GM19463 (cell line): ENCODE results near the gene WWC1.
"Not testable (repeated sequence)": the region's sequence is repeated elsewhere in the genome, so short reads cannot be mapped to it uniquely, and the experiment has no call there.

Experiments
- ATAC-seq: cut with Tn5 transposase; IDR thresholded peaks from one replicate; pipeline ENCODE4 v1.9.1; 2021; ENCODE audit warnings: mild to moderate bottlenecking, moderate library complexity; ENCODE audit not compliant: unreplicated experiment

The WWC1 gene

GRCh38 chr5:168285696-168286095, 5.7 kb upstream of the WWC1 start:
- no peak for ATAC-seq

DNA sequence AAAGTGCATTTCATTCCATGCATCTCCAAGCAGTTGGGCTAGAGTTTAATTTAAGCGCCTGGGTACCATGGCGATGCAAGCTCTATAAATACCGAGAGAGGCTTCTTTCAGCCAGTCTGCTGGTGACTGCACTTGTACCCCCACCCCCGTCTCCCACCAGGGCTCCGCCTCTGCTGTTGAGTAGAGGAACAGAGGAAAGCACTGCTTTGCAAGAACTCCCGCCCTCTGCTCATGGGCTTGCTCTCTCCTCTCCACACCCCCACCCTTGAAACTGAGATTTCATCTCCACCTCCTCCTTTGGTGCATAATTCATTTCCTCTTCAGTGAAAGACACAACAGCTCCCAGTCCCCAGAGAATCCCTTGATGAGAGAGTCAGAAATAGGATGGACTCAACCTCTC, 5.1 kb upstream of the WWC1 start:
- ATAC-seq: peak; percentile 24

GRCh38 chr5:168286863-168287262, 4.6 kb upstream of the WWC1 start:
- ATAC-seq: not testable (repeated sequence)

- no peak for ATAC-seq
Measured at GRCh38 chr5:168287362-168287761, 4.1 kb upstream of the WWC1 start.

- ATAC-seq: no peak
Measured at GRCh38 chr5:168288349-168289245, 2.8 kb upstream of the WWC1 start.

DNA sequence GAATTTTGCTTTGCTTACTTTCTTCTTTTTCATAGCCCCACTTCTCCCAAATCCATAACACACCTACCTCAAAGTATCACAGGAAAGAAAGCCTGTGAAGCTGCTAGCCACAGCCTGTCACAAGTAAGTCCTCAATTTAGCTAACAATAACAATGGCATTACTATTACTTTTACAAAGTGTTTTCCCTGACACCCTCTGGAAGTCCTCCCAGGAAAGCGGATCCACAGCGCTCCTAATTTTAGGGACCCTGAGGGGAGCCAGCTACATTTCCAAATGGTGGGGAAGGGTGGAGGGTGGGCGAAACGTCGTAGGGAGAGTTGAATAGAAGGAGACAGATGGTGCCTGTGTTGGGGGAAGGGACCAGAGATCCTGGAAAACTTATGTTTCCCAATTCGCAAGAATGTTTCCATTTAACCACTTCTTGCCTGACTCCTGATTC, 523 bp upstream of the WWC1 start:
- no peak for ATAC-seq

- ATAC-seq: peak; percentile 22
Measured at GRCh38 chr5:168291964-168292785, 730 bp downstream of the WWC1 start.

DNA sequence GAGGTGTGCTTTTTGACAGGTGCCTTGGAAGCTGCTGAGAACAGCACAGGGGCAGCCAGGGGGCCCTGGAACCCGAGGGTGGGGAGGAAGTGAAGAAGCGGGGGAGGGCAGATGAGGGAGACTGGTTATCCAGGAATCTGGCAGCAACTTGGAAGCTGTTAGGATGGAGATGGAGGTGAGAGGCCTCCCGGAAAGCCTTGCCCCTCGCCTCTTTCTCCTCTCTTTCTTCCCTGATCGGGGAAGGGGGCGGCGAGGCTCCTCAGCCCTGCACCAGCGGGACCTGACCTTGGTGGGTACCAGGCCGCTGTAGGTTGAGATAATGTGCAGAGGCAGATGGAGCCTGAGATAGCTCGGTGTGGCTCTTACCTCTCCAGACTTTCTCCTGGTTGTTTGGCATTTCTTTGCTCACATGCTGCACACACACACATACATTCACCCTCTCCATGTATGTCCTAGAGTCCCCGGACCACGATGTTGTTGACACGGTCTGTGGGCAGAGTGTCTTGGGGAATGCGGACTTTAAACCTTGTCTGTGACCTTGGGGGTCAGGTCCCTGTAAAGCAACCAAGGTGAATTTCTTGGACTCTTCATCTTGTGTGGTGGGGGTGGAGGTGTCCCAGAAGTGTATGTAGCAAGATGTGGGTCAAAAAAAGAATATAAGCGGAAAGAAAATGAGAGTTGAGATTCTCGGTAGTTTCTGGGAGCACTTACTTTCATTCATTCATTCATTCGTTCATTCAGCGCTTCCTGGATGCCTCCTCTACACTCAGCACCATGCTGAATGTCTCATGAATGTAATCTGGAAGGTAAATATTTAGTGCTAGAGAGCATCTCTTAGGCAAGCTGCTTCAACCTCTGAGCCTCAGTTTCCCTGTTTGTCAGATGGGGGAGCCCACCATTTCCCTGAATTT, 1.6 kb downstream of the WWC1 start:
- no peak for ATAC-seq

DNA sequence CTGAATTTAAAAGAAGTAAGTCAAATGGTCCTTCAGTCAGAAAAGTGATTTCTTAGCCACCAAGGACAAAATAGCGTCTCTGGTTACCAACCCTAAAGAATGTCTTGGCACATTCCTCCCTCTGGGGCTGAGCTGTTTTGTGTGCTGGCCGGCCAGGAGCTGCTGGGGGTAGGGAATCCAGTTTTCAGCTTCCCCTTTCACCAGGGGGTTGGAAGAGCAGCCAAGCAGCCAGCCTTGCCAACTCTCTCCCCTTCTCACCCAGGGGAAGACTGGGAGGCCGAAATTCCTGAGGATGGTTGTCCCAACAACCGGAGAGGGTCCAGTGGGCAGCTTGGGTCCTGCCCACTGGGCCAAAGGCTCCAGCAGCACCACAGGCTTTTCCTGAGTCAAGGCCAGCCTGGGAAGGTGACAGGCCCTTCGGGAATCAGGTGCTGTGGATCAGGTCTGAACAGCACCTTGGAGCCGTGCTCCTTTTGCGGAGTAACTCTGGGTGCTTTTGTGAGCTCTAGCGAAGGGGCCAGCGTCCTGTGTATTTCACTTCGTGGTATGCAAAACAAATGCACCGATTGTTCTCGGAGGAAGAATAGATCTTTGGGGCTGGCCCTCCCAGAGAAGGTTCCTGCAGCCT, 4.2 kb downstream of the WWC1 start:
- no peak for ATAC-seq

DNA sequence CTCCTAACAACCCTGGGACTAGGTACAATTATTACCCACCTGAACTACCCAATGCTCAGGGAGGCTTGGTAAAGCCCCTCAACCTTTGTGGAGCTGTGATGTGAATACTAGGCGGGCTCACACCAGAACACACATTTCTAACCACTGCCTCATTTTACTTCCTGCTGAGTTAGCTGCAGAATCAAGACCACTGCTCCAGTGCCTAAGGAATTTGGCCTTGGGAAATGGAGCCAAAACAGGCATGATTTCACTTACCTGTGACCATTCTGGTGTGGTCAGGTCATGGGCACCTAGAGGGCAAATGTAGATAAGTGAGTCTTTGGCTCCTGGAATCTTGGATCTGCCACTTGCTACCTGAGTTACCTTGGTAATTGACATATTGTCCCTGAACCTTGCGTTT, 5.2 kb downstream of the WWC1 start:
- ATAC-seq: no peak

DNA sequence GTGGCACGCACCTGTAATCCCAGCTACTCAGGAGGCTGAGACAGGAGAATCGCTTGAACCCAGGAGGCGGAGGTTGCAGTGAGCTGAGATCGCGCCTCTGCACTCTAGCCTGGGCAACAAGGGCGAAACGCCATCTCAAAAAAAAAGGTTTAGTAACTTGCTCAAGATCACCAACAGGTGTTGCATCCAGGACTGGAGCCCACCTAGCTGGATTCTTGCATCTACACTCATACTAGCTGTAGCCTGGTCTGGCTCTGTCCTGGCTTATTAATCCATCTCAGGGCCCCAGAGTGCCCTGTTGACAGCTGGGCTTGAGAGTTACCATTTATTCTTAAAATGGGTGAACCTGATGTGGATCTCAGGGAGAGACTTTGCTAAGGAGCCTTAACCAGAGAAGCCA, 7.5 kb downstream of the WWC1 start:
- ATAC-seq: no peak

- ATAC-seq: no peak
Measured at GRCh38 chr5:168299372-168299771, 7.9 kb downstream of the WWC1 start.

DNA sequence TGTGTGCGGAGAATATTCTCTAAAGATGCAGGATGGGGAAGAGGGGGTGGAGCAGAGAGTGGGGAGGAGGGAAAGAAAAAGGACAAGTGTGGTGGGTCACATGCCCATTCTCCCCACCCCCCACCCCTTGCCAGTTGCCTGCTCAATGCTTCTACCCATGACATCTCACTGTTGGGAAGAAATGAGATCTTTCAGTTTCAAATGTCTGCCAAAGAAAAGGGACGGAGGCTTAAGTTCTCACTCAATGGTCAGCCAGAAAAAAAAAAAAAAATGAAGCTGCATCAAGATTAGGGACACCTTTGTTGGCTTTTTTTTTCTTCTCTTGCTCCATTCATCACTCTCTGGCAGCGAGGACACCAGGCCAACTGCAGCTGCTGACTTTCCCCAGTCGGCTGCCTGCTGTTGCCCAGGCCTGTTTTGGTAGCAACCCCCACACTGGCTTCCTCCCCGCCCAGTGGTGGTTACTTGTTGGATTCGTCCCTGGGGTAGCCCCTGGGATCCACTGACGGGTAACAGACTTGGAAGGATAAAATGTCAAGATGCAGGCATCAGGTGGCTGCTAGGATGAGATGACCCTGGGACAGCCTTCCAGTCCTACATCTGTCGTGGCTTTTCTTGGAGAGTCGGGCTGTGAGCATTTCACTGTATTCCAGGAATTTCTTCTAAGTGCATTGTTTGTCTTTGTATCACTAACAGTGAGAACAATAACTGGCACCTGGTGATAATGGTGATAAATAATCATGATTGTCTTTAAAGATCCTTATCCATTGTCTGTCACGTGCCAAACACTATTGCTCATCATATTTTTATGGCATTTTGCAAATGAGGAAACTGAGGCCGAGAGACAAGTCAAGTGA, 9.1 kb downstream of the WWC1 start:
- ATAC-seq: no peak

DNA sequence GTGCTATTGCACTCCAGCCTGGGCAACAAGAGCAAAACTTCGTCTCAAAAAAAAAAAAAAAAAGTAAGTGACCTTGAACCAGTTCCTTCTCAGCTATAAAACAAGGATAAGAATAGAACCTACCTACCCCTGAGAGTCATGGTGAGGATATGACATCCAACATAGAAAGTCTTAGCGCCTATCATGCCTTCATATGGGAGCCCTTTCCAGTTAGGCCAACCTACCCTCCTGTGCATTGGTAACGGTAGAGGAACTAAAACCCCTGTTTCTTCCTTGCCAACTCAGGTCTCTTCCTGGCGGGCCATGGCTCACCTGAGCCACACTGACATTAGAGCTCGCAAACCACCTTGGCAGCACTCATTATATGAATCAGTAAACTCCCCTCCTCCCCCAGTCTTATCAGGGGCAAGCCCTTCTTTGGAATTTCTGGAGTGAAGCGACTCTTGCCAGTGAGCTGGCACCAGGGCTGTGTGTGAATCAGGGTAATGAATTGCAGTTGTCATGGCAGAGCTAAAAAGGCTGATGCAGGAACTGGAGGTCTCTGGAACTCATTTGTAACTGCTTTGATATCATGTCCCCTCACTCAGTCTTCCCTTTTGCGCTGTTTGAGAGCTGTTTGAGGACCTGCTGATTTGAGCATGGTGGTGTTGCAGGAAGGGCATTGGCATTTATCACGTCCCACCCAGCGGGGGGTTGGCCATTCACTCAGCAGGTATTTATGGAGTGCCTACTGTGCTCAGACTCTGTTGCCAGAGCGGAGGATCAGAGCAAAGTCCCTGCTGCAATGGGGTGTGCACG, 10.3 kb downstream of the WWC1 start:
- ATAC-seq: no peak

DNA sequence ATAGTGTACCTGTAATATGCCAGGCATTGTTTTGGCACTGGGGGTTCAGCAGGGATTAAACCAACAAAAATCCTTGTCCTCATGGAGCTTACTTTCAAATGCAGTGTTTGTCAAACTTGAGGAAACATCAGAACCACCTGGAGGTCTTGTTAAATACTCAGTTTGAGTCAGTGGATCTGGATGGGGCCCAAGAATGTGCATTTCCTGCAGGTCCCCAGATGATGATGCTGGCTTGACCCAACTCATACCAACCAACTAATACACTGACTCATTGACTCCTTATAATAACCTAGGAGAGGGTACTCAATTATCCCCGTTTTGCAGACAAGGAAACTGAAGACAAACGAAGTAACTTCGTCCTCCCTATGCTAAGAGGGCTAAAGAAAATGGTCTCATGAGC, 11.3 kb downstream of the WWC1 start:
- ATAC-seq: no peak

DNA sequence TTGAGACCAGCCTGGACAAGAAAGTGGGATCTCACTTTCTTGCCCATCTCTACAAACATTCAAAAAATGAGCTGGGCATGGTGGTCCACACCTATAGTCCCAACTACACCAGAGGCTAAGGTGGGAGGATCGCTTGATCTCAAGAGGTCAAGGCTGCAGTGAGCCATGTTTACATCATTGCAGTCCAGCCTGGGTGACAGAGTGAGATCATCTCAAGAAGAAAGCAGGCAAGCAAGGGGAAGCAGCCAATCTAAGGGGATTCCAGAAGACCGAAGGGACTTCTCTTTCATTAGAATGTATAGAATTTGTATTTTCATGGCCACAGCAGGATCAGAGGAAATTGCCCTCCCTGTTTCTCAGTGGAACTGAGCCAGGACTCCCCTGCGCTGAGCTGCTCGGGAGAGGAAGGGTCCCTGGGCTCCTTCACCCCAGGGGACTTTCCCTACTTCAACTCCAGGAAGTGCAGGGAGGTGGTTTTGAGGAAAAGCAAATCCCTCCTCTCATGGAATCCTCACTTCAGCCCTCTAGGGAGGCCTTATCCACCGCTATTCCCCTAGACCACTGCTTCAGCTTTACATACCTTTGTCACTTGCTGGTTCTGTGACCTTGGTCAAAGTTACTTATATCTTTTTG, 12.1 kb downstream of the WWC1 start:
- no peak for ATAC-seq

GRCh38 chr5:168304349-168304748, 12.9 kb downstream of the WWC1 start:
- no peak for ATAC-seq

- no peak for ATAC-seq
Measured at GRCh38 chr5:168305281-168305680, 13.8 kb downstream of the WWC1 start.
